Stimulated activated CD8-positive, alpha-beta memory T cell treated with anti-CD3 and anti-CD28 coated beads, Interleukin-12 subunit alpha, Interleukin-12 subunit beta, amount 100 ng/mL, for 4 hours (primary cell): ENCODE data around the gene KCNH5.
"Not testable (repeated sequence)": the region's sequence is repeated elsewhere in the genome, so short reads cannot be mapped to it uniquely, and the experiment has no call there.

ENCODE experiments used
- DNase-seq: peaks from one replicate; pipeline ENCODE4 v3.0.0-alpha.2; 2020; ENCODE audit warnings: low read depth

KCNH5 gene

GRCh38 chr14:62882967-62883366, 162.3 kb downstream of the KCNH5 start:
- DNase-seq: no peak

DNA sequence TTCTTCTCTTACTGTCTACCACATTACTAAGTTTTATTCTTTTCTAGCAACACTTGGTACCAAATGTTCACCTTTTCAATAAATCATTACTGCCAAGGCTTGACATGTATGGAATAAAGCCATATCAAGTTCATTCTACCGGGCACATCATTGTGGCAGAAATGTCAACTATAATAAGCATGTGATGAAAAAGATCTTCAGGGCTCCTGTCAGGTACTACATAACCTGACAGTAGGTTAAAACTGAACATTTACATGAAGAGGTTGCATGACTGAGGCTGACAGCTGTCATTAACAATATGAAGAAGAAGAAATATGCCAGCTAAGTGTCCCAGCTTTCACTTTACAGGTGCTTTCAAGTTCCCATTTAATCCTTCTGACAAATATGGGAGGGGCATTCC, 178.9 kb downstream of the KCNH5 start:
- no peak for DNase-seq

DNA sequence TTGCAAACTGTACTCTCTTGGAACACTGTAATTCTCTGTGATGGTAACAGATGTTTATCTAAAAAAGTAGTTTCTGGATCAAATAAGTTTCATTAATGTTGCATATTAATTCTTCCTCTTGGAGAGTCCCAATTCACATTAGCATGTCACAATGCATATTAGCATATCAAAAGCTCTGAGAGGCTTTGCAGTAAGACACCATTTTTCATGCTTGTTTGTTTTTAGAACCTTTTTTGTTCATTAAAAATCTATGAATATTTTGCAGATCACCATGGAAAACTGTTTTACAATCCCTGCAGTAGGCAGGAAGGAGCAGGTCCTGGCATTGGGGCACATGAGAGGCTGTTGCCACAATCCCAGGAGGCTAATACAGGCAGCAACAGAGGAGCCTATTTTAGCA, 180.7 kb downstream of the KCNH5 start:
- no peak for DNase-seq

GRCh38 chr14:62858011-62858410, 187.2 kb downstream of the KCNH5 start:
- DNase-seq: not testable (repeated sequence)

- DNase-seq: no peak
Measured at GRCh38 chr14:62854951-62855350, 190.3 kb downstream of the KCNH5 start.

GRCh38 chr14:62847168-62847567, 198.1 kb downstream of the KCNH5 start:
- no peak for DNase-seq

GRCh38 chr14:62844546-62844945, 200.7 kb downstream of the KCNH5 start:
- DNase-seq: no peak

DNA sequence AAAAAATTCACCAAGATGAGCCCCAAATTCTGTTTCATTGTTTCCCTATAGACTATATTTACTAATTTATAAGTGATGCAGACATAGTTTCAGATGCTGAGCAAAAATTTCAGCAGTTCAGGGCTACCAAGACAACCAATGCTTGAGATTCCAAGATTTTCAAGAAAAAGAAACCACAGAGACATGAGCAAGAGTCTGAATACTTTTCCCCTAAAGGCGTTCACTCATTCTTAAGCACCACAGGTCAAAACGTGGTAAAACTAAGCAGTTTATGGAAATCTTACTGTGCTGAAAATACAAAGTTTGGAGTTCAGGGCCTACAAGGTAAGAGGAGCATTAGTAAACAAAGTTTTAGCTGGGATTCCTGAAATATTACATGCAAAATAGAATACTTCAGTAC, 221.2 kb downstream of the KCNH5 start:
- DNase-seq: no peak

GRCh38 chr14:62819931-62820330, 225.3 kb downstream of the KCNH5 start:
- DNase-seq: no peak

DNA sequence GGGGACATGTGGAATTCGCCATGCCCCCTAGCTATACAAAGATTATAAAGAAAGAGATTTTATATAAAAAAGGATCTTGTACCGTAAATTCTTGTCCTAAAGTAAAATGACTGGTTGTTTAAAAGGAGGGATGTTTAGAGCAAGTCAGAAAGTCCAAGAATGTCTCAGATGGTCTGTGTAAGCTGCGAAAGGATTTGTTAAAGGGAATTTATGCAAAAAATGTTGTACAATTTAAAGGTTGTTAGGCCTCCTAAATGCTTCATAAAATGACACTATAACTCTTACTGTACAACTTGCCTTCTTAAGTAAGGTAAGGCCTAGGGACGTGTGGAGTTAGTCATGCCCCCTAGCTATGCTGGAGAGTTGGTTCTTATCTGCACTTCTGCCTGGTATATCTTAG, 237.6 kb downstream of the KCNH5 start:
- DNase-seq: no peak

DNA sequence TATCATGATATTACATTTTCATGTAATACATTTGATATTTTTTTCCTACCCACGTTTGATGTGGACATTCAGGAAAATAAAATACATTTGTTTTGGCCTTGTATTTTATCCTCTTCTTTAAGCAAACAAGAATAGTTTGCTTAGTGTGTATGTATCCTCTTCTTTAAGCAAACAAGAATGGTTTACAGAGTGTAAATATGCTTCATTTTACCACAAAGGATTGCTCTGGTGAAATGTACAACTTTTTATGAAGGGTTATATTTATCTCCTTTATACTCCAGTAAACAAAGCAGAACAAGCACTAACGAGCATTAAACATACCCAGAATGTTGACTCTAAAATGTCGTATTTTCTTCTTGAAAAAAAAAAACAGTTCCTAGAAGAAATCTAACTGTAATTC, 244.7 kb downstream of the KCNH5 start:
- no peak for DNase-seq

DNA sequence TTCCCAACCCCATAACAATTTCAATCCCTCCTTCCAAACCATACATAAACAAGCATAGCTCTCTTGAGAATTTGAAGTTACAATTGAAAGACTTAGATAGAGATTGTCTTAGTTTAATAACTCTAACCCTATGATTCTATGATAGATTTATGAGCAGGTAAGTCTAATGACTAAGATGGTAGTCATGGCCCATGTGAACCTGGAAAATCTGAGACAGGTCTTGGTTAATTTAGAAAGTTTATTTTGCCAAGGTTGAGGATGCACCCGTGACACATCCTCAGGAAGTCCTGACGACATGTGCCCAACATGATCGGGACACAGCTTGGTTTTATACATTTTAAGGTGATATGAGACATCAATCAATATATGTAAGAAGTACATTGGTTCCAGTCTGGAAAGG, 248.8 kb downstream of the KCNH5 start:
- DNase-seq: no peak

DNA sequence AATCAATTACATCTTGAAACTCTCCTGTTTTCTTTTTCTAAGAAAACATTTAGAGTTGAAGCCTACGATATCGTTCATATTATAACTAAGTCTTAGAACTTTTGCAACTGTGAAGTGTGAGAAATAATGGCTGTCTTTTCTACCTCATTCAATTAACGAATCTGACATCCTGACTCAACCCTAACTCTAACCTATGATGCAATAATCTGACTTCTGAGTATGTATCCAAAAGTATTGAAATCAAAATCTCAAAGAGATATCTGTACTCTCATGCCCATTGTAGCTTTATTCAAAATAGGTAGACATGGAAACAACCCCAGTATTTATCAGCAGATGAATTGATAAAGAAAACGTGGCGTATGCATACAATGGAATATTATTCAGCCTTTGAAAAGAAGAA, 252.7 kb downstream of the KCNH5 start:
- no peak for DNase-seq

DNA sequence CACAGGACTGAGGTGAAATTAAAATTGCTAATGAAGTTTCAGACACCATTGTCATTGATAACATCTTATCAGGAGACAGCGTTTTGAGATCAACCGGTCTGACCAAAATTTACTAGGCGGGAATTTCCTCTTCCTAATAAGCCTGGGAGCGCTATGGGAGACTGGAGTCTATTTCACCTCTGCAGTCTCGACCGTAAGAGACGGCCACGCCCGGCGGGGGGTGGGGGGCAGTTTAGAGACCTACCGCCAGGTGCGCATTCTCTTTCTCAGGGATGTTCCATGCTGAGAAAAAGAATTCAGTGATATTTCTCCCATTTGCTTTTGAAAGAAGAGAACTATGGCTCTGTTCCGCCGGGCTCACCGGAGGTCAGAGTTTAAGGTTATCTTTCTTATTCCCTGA, 263.9 kb downstream of the KCNH5 start:
- DNase-seq: not testable (repeated sequence)

DNA sequence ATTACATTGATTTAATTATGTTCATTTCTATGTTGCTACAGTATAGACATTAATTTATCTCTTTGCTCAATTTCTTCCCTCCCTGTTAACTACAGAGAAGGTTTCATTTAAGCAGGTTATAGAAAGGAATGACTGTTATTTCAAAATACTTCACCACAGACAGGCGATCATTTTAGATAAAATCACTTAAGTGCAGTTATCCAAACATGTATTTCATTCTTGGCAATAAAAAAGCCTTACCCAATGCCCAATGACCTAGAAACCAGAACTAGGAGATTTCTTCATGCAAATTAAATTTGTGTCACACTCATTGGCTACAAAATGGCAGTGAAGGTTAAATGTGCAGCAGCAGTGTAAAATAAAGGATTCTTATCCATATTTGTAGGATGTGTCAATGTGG, 266.4 kb downstream of the KCNH5 start:
- no peak for DNase-seq

- no peak for DNase-seq
Measured at GRCh38 chr14:62778310-62778709, 266.9 kb downstream of the KCNH5 start.

DNA sequence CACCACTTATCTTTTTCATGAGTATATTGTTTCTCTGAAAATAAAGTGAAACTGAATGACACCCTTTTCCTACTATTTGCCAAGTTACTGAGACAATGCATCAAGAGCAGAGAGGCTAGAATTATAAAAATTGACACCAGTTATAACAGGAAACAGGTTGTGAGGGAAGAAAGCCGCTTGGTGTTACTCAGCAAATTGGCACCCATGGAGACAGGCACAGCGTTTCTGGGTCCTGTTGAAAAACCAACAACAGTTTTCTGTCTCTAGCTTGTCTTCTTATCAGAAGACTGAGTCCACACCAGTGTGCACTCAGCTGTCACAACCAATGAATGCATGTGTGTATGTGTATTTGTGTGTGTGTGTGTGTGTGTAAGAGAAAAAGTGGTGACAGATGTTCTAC, 267.7 kb downstream of the KCNH5 start:
- DNase-seq: no peak

GRCh38 chr14:62776300-62776699, 269.0 kb downstream of the KCNH5 start:
- DNase-seq: no peak

GRCh38 chr14:62768753-62769152, 276.5 kb downstream of the KCNH5 start:
- no peak for DNase-seq

DNA sequence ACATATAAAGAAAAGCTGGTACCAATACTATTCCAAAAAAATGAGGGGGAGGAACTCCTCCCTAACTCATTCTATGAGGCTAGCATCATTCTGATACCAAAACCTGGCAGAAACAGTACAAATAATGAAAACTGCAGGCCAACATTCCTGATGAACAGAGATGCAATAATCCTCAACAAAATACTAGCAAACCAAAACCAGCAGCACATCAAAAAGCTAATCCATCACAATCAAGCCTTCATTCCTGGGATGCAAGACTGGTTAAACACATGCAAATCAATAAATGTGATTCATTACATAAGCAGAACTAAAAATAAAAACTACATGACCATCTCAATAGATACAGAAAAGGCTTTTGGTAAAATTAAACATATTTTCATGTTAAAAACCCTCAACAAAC, 281.3 kb downstream of the KCNH5 start:
- DNase-seq: no peak

DNA sequence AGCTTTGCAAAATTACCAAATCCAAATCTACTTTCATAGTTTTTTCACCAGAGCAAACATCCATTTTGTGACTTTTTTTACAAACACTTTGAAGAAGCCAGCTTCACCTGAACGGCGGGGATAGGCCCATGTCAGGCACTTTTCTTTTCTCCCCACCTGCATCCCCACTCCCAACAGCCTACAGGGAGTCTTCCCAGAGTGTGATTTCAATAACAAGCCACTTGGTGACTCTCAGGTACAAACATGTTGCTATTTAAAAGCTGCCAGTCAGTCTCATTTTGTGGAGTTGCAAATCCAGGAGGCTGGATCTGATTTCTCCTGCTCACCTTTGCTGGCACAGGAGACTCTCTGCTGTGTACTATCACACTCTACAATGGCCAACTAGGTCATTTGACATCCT, 285.5 kb downstream of the KCNH5 start:
- DNase-seq: no peak

GRCh38 chr14:62746881-62747280, 298.4 kb downstream of the KCNH5 start:
- not testable (repeated sequence) for DNase-seq

DNA sequence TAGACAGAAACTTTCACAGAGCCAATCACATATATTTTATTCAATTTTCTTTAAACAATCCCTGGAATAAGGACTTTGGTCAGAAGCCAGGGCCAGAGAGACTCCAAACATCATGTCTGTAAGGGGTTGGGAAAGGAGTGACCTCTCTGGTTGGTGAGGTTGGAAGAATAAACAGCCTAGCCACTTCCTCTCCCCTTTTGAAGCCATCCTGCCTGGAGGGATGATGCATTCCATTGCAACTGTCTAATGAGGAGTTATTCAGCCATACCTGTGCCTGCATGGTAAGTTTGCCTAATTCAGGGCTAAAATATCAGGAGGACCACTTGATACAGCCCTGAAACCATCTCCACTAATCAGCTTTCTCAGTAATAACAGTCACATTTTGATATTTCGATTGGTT, 299.8 kb downstream of the KCNH5 start:
- DNase-seq: no peak

GRCh38 chr14:62743560-62743959, 301.7 kb downstream of the KCNH5 start:
- no peak for DNase-seq

DNA sequence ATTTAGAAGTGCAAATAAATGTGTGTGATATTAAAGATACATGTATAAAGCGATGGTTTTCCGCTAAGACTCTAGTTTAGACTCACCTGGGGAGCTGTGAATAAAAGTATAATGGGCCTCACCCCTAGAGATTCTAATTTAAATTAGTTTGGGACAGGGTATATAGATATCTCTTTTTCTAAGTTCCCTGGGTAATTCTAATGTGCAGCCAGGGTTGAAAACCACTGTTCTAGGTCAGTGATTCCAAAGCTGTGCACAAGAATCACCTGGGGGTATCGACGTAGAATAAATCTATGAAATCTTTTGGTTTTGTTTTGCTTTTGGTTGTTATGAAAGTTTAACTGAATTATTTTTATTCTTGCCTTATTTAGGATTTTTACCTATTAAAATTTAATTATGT, 302.1 kb downstream of the KCNH5 start:
- no peak for DNase-seq
